Ishikawa (cell line): ENCODE data around the gene SLC15A4.

Experiments used
- CEBPB ChIP-seq: IDR thresholded peaks from 2 replicates; pipeline ENCODE4 v1.6.1; 2012
- CREB1 ChIP-seq: IDR thresholded peaks from 2 replicates; pipeline ENCODE4 v1.6.1; 2012; ENCODE audit warnings: low read depth
- EGR1 ChIP-seq: IDR thresholded peaks from 2 replicates; pipeline ENCODE4 v1.6.1; 2012
- FOXM1 ChIP-seq: IDR thresholded peaks from 2 replicates; pipeline ENCODE4 v1.6.1; 2012; ENCODE audit warnings: low read depth, borderline replicate concordance
- NFIC ChIP-seq: IDR thresholded peaks from 2 replicates; pipeline ENCODE4 v1.6.1; 2012
- RAD21 ChIP-seq: IDR thresholded peaks from 2 replicates; pipeline ENCODE4 v1.6.1; 2012; ENCODE audit warnings: low read depth
- REST ChIP-seq: IDR thresholded peaks from 2 replicates; pipeline ENCODE4 v1.6.1; 2012; ENCODE audit warnings: low read depth, mild to moderate bottlenecking
- TAF1 ChIP-seq: IDR thresholded peaks from 2 replicates; pipeline ENCODE4 v1.6.1; 2012; ENCODE audit warnings: low read depth, mild to moderate bottlenecking
- TCF12 ChIP-seq: IDR thresholded peaks from 2 replicates; pipeline ENCODE4 v1.6.1; 2012; ENCODE audit warnings: low read depth
- TEAD4 ChIP-seq: IDR thresholded peaks from 2 replicates; pipeline ENCODE4 v1.6.1; 2012
- YY1 ChIP-seq: IDR thresholded peaks from 2 replicates; pipeline ENCODE4 v1.6.1; 2012; ENCODE audit warnings: low read depth
- ZBTB7A ChIP-seq: IDR thresholded peaks from 2 replicates; pipeline ENCODE4 v1.6.1; 2012; ENCODE audit warnings: low read depth
- TF ChIP-seq, protein P1 (sequence below): IDR thresholded peaks from 2 replicates; pipeline ENCODE4 v1.6.1; 2012
- TF ChIP-seq, protein P2 (sequence below): IDR thresholded peaks from 2 replicates; pipeline ENCODE4 v1.6.1; 2012

GRCh38 chr12:128827724-128828123 is 4.0 kb upstream of the SLC15A4 start:
- TF ChIP-seq REST (no peak), YY1 (no peak), TAF1 (no peak), NFIC (no peak), EGR1 (no peak), TEAD4 (no peak), CEBPB (no peak), RAD21 (no peak), FOXM1 (no peak), TCF12 (no peak), ZBTB7A (no peak), CREB1 (no peak)
- TF ChIP-seq, protein P1, sequence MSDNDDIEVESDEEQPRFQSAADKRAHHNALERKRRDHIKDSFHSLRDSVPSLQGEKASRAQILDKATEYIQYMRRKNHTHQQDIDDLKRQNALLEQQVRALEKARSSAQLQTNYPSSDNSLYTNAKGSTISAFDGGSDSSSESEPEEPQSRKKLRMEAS, result no peak
- TF ChIP-seq, protein P2, sequence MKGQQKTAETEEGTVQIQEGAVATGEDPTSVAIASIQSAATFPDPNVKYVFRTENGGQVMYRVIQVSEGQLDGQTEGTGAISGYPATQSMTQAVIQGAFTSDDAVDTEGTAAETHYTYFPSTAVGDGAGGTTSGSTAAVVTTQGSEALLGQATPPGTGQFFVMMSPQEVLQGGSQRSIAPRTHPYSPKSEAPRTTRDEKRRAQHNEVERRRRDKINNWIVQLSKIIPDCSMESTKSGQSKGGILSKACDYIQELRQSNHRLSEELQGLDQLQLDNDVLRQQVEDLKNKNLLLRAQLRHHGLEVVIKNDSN, result no peak
